Brain microvascular endothelial cell (primary cell): ENCODE measurements around the gene FAM110D.

ENCODE experiments used
- DNase-seq: peaks from one replicate; pipeline ENCODE4 v3.0.0-alpha.2; 2020
- H3K27ac ChIP-seq: fragments of 250-450 bp; sonication (Bioruptor Pico); 2 replicates; pipeline ENCODE4 v1.5.1; 2020; ENCODE audit warnings: mild to moderate bottlenecking, moderate library complexity
- H3K27me3 ChIP-seq: fragments of 250-450 bp; sonication (Bioruptor Pico); replicated peaks from 2 replicates; pipeline ENCODE4 v1.5.1; 2020; ENCODE audit warnings: mild to moderate bottlenecking
- H3K36me3 ChIP-seq: fragments of 250-450 bp; sonication (Bioruptor Pico); replicated peaks from 2 replicates; pipeline ENCODE4 v1.5.1; 2020; ENCODE audit warnings: mild to moderate bottlenecking
- H3K4me3 ChIP-seq: 2 replicates; pipeline ENCODE4 v1.5.1; 2011; ENCODE audit warnings: low read depth, mild to moderate bottlenecking, control low read depth, low read length, moderate library complexity
- in situ Hi-C: cut with HindIII; loops from 2 replicates; pipeline ENCODE4 v1.10.0; 2017; ENCODE audit warnings: low sequenced_read_pairs, low pct_ligation_motif_present
- TF ChIP-seq, protein P1 (sequence below): IDR thresholded peaks from 2 replicates; pipeline ENCODE4 v1.5.1; 2011; ENCODE audit warnings: low read depth, mild to moderate bottlenecking, moderate library complexity, low read length, control low read depth, inconsistent platforms; ENCODE audit errors: missing control alignments

FAM110D gene

DNA sequence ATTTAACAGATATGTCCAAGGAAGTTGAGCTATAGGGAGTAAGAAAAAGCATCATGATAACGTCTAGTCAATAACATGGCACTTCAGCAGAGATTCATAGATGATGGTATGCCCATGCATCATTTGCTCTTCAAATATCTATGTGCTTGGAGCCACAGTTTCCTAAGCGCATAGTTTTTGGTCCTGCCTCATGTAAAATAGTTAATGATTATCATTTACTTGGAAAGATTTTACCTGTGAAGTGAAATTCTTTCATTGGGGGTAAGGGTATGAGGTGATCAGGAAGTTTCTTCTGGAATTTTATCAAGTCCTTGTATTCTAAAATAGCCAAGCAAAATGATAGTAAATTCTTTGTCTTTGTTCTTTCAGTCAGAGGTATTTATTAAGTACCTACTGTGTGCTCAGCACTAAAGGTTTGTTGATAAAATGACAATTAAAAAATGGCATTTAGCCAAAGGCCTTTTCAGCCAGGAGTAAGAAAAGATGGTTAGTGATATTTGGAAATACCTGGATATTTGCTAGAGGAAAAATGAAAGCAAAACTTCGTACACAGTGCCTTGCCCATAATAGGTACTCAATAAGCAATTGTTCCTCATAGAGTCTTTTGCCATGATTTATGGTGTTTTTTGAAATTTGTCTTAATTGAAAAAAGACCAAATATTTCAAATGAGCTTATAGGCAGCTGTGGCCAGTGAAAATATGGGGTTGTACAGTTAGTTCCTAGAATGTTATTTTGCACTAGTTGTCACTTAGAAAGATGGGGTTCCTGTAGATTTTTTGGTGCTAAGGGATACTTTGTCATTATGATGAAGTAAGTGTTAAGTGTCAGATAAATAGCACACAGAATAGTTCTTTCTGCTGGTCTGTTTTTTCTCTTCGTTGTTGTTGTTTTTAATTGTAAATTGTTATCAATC is 34.2 kb upstream of the FAM110D start:
- in situ Hi-C loops, result no loop called here
- H3K27me3 ChIP-seq, result no peaks in the 10 kb centered on the region
- H3K36me3 ChIP-seq, result peaks cover 3% of the 10 kb centered on the region
- TF ChIP-seq, protein P1, sequence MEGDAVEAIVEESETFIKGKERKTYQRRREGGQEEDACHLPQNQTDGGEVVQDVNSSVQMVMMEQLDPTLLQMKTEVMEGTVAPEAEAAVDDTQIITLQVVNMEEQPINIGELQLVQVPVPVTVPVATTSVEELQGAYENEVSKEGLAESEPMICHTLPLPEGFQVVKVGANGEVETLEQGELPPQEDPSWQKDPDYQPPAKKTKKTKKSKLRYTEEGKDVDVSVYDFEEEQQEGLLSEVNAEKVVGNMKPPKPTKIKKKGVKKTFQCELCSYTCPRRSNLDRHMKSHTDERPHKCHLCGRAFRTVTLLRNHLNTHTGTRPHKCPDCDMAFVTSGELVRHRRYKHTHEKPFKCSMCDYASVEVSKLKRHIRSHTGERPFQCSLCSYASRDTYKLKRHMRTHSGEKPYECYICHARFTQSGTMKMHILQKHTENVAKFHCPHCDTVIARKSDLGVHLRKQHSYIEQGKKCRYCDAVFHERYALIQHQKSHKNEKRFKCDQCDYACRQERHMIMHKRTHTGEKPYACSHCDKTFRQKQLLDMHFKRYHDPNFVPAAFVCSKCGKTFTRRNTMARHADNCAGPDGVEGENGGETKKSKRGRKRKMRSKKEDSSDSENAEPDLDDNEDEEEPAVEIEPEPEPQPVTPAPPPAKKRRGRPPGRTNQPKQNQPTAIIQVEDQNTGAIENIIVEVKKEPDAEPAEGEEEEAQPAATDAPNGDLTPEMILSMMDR, result no peak
- H3K27ac ChIP-seq, result no peak overlapping the region
- no peak for DNase-seq
- H3K4me3 ChIP-seq, result no peak overlapping the region

DNA sequence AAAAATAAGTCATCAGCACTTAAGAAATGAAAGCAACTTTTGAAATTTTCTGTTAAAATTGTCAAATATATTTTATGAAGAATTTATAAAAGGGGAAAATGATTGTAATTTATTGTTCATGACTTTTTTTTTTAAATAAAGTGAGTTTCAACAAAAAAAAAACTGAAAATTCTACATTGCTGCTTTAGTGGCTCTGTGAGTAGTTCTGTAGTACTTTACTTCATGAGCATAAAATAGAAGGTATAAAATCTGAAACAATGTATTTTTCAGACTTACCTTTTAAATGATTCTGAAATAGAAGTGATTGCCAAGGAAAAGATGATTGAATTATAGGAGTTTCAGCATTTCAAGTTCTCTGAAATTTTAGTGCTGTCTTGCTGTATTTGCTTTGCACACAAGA is 33.5 kb upstream of the FAM110D start:
- H3K27ac ChIP-seq, result no peak overlapping the region
- in situ Hi-C loops, result no loop called here
- H3K4me3 ChIP-seq, result no peak overlapping the region

DNA sequence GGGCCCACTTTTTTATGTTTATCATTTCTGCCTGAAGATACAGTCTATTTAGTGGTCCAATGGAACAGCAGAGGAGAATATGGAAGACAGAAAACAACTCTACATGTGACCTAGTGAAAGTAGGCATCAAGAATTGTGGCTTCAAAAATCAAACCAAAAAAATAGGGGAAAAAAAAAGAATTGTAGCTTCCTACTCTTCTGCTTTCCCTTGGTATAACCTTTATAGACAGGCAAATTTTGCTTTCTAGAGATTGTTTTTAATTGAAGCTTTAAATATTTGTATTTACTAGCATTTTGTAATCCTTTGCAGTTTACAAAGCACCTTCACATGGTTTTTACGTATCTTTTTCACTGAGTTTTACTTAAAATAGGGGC is 32.9 kb upstream of the FAM110D start:
- Histone ChIP-seq H3K27me3 (no peaks in the 10 kb centered on the region), H3K4me3 (no peak overlapping the region), H3K27ac (no peak overlapping the region), H3K36me3 (no peaks in the 10 kb centered on the region)
- TF ChIP-seq, protein P1, result no peak
- DNase-seq, result no peak
- in situ Hi-C loops, result no loop called here

More for the DNA sequence above, 33.5 kb upstream of the FAM110D start:
- TF ChIP-seq, protein P1, result no peak
- DNase-seq, result no peak
- H3K36me3 ChIP-seq, result peaks cover under 1% of the 10 kb centered on the region
- H3K27me3 ChIP-seq, result no peaks in the 10 kb centered on the region

DNA sequence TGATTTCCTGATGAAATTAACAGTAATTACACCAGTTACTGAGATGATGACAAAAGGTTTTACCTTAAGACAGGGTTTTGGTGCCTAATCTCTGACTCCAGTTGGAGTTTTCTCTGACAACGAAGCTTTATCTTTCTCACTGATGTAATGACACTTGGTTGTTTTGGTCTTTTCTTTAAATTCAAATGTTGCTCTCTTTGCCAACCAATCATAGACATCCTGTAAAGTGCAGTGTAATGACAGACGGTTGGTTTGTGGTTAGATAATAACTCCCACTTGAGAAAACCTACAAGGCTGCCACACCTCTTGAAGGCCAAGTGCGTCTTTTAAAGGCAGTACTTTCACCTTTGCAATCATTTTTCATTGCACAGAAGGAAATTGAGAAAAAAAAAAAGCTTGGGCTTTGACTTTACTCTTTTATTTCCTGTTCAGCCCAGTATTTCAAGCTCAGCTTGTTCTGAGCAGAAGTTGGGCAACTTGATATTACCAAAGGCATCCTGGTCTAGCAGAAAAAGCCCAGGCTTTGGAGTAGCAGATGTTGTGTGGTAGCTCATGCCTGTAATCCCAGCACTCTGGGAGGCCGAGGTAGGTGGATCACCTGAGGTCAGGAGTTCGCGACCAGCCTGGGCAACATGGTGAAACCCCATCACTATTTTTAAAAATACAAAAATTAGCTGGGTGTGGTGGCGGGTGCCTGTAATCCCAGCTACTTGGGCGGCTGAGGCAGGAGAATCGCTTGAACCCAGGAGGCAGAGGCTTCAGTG is 32.4 kb upstream of the FAM110D start:
- H3K36me3 ChIP-seq, result no peaks in the 10 kb centered on the region
- no peak overlapping the region for H3K27ac ChIP-seq
- no peak overlapping the region for H3K4me3 ChIP-seq
- H3K27me3 ChIP-seq, result no peaks in the 10 kb centered on the region
- TF ChIP-seq, protein P1, result no peak
- in situ Hi-C loops, result no loop called here
- no peak for DNase-seq

DNA sequence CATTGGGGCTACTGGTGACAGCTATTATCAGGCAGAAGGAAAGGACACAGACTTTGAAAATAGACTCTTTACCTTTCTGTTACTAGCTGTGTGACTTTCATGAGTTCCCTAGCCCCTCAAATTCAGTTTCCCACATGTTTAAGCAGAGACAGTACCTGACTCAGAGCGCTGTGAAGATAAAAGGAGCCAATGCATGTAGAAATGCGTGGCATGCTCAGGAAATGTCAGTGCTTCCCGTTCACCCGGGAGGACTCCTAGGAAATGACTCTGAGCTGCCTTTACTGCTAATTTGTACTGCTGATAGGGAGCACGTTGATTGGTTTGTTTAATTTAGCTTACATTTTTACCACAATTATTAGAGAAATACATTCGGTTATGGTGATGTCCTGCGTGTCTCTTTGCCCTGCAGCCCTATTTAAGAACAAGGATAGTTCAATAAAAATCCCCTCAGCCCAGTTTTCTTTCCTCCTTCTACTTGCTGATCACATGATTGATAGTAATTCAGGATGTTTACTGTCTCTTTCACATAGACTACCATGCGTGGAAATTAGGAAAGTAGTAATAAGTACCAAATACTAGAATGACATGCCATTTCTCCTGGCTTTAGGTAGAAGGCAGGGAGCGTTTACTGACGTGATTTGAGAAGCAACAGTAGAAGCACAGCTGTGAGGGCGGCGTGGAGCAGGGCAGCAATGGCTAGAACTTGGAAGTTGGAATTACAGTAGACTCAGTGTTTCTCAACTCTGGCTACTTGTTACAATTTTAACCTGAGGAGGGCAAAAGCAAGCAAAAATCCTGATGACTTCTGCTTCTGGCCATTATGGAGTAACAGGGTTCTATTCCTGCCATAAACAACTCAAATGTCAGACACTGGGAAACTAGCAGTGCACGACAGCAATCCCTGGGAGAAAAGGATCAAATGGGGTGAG is 31.4 kb upstream of the FAM110D start:
- H3K27me3 ChIP-seq, result no peaks in the 10 kb centered on the region
- in situ Hi-C loops, result no loop called here
- H3K4me3 ChIP-seq, result no peak overlapping the region
- H3K36me3 ChIP-seq, result no peaks in the 10 kb centered on the region
- DNase-seq, result no peak
- no peak overlapping the region for H3K27ac ChIP-seq
- TF ChIP-seq, protein P1, result no peak
